ENCODE data around the gene ANKRD2. TPM values are rescaled to one million over a fixed set of nuclear protein-coding genes. Genes with fewer than 3 reads are reported as not detected.

Gene ANKRD2
- 0.85 and 2.5 TPM in 2 replicates for total RNA-seq

GRCh38 chr10:97572214-97572989, at the start of gene ANKRD2:
TSS of gene ANKRD2 (plus strand) at chr10:97572779. CDS start at chr10:97572789, 10 bp downstream.

GRCh38 chr10:97584060-97584797, 11.7 kb downstream of the ANKRD2 start, which contains the start of gene HOGA1:
TSS of gene HOGA1 (plus strand) at chr10:97584389. CDS start at chr10:97584704, 315 bp downstream.

GRCh38 chr10:97589479-97589878, 16.9 kb downstream of the ANKRD2 start, which contains the start of gene C10orf62:
TSS of gene C10orf62 (plus strand) at chr10:97589721. CDS start at chr10:97589898, 177 bp downstream.

GRCh38 chr10:97632949-97633884, 60.6 kb downstream of the ANKRD2 start, which contains the start of gene MORN4:
TSS of gene MORN4 (minus strand) at chr10:97633500. CDS start at chr10:97619653, 13,847 bp downstream.

Other genes with a start within 250 kb of the ANKRD2 start
- gene FRAT2, start 238.1 kb upstream of the ANKRD2 start, total RNA-seq, result 6.1 and 6.2 TPM in 2 replicates
- 14.7 and 38.3 TPM in 2 replicates for gene RRP12, start 171.4 kb upstream of the ANKRD2 start, total RNA-seq
- 489 and 612 TPM in 2 replicates for gene PGAM1, start 146.6 kb upstream of the ANKRD2 start, total RNA-seq
- gene EXOSC1, start 126.8 kb upstream of the ANKRD2 start, total RNA-seq, result 36.1 and 39.3 TPM in 2 replicates
- 36.6 and 80.9 TPM in 2 replicates for gene ZDHHC16, start 126.6 kb upstream of the ANKRD2 start, total RNA-seq
- 64.6 and 77.5 TPM in 2 replicates for gene MMS19, start 74.4 kb upstream of the ANKRD2 start, total RNA-seq
- 16.9 and 31.4 TPM in 2 replicates for gene UBTD1, start 73.9 kb upstream of the ANKRD2 start, total RNA-seq
- gene HOGA1, start 11.6 kb downstream of the ANKRD2 start, total RNA-seq, result 0.56 and 0.58 TPM in 2 replicates
- gene C10orf62, start 16.9 kb downstream of the ANKRD2 start, total RNA-seq, result 0.19 TPM in 1 of 2 replicates, not detected in the other
- gene MORN4, start 60.7 kb downstream of the ANKRD2 start, total RNA-seq, result 3.7 and 5.8 TPM in 2 replicates
- gene PI4K2A, start 67.9 kb downstream of the ANKRD2 start, total RNA-seq, result 20.1 and 21.4 TPM in 2 replicates
- 15.3 and 27.6 TPM in 2 replicates for gene AVPI1, start 114.5 kb downstream of the ANKRD2 start, total RNA-seq
- 15.5 and 22.8 TPM in 2 replicates for gene MARVELD1, start 141.0 kb downstream of the ANKRD2 start, total RNA-seq
- 21.3 and 29.6 TPM in 2 replicates for gene ZFYVE27, start 164.3 kb downstream of the ANKRD2 start, total RNA-seq
- not detected in 2 replicates for gene SFRP5, start 199.2 kb downstream of the ANKRD2 start, total RNA-seq